Measurements from ENCODE around the gene ABTB2. TPM values are rescaled to one million over a fixed set of nuclear protein-coding genes. Genes with fewer than 3 reads are reported as not detected.
A peak's percentile ranks its signal among the peaks of the same experiment; 100 is the strongest.

ABTB2 gene
- total RNA-seq, 1 experiment from 2014 or later = 27.3 TPM

DNA sequence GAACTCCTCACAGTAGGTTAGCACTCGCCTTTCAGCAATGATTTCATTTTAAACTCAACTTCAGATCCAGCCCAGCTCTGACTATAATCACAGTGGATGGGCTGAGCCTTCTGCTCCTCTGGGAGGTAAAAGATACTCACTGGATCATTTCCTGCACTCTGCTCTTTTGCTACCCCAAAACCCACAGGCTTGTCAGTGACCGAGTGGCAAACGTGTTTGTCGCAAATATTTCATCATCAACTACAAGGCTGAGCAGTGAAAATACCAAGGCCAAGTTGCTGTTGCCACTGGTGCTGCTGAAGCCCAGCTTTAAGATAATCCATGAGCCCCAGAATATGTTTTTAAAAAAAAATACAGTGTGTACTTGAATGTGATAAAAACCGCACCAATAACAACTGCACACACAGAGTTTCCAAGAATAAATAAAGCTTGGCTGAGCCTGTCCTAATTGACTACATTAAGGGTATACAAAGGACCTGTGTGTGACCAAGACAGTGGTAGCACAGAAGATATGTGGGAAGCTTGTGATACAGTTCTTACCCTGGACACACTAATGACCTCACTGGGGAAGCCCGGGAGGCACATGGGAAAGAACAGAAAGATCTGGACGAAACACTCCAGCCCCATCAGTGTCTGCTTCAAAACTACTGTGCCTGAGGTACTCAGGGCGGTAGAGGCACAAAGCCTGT is 41.3 kb downstream of the ABTB2 start:
- DNase-seq (ENCODE audit: low spot score) = no peak

DNA sequence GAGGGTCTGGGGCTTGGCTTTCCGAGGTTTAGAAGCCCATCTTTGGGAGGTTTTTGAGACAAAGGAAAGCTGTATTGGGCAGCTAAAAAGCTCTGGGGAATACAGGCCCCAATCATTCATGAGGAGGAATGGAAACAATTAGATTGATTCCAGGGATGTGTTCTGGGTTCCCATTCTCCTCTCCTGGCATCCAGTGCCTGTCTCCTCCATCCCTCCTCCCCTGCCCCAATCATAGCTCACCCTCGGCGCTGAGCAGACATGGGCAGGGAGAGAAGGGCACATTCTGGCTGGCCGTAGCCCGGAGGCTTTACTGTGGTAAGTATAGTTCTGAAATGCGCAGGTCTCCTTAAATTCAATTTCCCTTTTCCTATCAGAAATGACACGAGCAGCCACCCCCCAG is 42.4 kb downstream of the ABTB2 start:
- no peak for DNase-seq (ENCODE audit: low spot score)

DNA sequence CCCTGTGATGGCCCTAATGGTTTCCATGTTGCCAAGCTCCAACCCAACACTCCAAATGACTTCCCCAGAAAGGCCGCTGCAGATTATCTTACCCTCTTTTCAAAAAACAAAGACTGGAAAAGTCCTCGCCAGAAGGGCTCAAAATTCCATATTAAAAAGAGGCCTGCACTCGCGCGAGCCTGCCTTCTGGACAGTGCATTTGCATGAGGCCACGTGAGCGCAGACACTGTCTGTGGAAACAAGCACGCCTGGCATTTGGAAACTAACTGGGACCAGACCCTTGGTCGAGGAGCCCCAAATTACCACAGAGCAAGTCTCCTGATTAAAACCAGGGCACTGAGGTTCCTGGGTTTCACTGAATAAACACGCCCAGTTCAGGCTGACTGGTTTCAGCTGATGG is 42.9 kb downstream of the ABTB2 start:
- no peak for DNase-seq (ENCODE audit: low spot score)

DNA sequence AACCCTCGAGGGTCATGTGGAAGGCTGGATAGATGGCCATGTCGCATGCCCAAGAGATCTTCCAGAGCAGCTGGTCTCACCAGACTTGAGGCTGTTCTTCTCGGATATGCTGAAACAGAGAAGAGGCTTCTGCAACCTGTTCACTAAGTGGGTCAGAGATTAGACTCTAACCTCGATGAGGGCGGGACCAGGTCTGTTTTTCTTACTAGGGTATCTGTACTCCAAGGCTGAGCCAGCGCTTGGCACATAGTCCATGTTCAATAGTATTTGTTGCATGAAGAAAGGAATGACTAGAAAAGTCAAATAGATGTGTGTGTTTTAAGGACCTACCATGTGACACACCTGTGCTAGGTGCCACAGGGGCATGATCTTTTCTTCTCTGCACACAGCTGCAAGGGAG is 43.6 kb downstream of the ABTB2 start:
- no peak for DNase-seq (ENCODE audit: low spot score)

DNA sequence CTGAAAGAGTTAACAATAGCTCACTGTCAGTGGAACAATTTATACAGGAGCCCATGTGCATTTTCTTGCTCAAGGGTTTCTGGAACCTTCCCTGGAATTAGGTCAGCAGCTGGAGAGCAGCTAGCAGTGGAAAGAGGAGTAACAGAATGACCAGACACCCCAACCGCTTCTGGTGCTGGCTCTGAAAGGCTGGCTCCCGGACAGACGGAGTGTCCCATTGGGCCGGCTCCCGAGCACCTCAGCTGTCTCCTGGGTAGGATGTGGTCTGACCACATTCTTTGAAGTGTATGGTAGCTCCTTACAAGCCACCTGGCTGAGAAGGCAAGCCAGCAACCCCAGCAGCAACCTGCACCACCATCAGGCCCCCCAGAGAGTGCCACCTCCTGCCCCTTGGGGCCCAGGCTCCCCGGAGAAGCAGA is 44.7 kb downstream of the ABTB2 start:
- no peak for DNase-seq (ENCODE audit: low spot score)

DNA sequence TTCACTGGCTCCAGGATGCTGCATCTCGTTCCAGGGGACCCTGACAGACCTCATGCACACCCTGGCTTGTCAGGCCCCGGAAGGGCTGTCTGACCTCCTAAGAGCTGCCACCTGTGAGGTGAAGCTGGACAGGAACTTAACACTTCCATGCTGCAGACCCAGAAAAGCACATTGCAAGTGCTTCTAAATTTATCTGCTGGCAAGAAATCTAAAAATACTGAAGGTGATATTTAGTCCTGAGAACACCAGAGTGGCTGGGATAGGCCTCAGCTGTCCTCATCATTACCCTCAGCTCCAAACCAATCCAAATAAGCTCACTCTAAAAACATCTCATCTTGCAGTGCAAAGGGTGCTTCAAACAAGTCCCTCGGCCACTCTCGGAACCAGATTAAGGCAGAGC is 46.7 kb downstream of the ABTB2 start:
- no peak for DNase-seq (ENCODE audit: low spot score)

DNA sequence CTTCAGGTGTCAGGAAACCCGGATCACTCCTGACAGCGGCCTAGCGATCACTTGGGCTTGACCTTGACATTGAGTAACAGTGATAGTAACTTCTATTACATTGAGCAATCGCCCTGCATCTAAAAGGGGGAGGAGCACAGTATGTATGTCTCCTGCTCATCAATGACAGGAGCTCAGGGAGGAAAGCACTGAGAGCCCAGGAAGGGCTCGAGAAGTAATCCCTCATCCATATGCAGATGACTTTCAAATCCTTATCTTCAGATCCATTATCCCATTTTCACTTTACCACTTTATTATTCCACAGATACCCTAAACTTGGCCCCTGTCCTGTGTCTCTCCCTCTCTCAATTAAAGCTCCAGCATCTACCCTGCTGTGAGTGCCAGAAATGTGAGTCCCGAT is 47.8 kb downstream of the ABTB2 start:
- no peak for DNase-seq (ENCODE audit: low spot score)

DNA sequence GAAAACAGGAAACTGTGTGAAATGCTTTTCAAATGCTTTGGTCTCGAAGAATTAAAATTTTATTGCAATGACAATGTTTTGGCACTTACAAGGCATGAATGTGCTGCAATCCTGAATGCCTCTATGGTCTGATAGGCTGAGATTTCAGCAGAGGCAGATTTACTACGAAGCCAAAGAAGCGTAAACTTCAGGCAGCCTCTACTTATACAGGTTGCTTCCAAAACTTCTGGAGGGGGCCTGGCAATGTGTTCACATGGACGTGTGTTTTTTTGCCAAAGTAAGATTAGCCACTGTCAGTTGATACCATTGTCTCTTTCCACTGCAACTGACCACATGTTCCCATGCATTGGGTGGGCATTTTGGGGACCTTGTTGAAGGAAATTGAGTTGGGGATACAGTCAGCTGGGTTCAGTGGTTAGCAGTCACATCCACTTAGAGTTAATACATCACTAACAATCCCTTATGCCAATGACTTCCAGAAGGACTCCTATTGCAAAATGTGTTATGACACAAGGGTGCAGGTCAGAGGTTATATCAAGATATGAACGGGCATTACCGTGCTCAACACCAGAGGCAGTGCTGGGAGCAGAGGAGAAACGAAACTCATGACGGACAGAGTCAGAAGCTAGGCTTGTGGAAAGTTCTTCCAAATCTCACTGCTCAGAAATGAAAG is 48.8 kb downstream of the ABTB2 start:
- DNase-seq (ENCODE audit: low spot score) = peak; percentile 52

DNA sequence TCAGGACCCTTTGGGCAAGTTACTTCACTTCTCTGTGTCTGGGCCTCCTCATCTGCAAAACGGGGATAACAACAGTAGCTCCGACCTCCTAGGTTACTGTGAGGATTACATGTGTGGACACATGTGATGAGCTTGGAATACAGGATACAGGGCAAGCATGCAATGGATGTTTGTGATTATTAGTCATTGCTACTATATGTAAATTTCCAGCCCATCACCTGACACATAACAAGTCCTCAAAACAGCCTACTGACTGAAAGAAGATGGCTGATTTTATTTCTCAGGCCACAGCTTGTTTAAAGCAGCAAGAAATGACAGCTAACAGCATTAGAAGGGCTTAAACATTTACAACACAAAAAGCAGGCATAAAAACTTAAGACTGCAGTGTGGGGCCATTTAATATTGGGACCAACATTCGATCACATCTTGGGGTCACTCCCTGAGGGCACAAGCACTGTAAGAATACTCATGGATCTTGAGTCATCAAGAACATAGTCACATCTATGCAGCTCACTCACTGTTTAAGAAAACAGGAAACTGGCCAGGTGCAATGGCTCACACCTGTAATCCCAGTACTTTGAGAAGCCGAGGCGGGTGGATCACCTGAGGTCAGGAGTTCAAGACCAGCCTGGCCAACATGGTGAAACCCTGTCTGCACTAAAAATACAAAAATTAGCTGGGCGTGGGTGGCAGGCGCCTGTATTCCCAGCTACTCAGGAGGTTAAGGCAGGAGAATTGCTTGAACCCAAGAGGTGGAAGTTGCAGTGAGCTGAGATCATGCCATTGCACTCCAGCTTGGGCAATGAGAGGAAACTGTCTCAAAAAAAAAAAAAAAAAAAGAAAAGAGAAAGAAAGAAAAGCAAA is 49.5 kb downstream of the ABTB2 start:
- no peak for DNase-seq (ENCODE audit: low spot score)

DNA sequence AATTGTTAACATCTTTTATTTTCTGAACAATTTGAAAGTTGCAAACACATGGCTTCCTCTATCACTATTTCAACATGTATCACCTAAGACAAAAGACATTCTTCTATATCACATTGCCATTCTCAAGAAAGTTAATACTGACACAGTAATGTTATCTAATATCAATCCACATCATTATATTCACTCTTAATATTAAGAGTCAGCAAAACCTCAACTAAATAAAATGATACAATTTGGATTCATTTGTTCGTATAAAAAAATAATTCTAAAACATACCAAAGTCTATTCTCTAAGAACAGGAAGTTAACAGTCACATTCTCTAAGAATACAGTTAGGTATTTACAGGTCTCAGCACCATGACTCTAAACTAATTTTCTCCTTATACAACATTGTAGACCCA is 52.0 kb downstream of the ABTB2 start:
- no peak for DNase-seq (ENCODE audit: low spot score)

DNA sequence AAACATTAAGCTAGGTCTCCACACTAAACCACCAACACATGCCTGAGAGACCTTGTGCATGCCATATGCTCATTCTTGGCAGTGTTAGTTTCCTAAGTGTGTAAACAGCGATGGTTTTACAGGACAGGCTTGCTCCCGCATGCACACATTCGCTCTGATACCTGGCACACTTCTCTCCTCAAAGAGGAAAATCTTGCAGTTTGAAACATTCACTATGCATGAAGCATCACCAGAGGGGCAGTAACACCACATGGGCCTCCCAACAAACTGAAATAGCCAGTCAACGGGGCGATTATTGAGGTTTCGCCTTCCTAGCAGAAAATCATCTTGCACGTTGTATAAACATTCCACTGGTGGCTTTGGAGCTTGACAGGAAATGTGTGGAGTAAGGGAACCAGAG is 52.6 kb downstream of the ABTB2 start:
- no peak for DNase-seq (ENCODE audit: low spot score)

DNA sequence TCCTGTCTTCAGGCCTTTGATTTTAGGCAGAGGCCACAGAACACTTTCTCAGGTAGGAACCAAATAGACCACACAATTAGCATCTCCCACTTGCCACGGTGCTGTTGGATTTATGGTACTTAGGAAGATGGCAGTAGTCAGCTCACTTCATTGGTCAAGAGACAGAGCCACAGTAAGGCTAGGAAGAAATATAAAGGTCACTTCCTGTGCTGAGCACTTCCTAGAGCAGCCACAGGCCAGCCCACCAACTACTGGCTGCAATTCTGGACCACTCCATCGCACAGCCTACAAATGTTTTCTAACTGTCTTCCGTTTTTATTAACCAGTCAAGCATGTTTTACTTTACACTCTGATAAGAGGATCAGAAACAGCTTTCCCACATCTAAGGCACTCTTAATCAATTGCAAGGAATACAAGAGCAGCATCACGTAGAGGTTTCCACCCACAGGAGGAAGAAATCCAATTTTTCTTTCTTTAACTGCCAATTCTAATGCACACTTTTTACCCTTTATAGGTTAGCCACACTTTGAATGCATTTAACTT is 54.7 kb downstream of the ABTB2 start:
- DNase-seq (ENCODE audit: low spot score) = no peak

DNA sequence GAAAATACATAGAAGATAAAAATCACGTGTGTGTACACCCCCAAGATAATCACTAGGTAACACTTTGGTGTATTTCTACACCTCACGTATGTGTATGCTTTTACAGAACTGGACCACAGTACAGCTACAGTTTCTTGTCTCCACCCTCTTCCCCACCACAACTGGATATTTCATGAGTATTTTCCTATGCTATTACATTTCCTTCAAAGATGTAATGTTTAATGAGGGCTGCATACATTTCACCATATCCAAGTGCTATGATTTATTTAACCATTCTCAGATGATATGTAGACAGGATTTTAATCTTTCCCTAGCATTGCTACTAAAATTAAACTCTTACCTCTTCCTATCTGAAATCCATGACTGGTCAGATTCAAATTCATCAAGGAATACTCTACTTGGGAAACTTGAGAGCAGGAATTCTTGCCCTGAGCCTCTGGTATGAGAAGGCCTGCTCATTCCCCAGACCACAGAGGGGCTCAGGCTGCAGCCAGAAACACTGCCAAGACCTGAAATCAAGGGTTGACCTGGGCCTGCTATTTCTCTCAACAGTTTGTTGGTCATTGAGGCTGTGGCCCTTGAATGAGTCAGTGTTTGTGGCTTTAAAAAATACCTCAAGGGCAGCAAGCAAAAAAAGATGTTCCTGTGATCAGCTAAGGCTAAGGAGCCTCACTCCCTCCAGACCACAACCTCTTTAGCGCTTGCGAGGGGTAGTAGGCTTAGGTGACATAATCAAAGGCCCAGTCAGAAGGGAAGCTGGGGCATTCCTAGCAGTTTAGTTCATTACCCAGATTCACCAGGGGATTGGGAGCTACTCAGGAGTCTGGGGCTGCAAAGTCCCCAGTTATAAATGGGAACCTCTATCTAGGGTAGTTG is 55.5 kb downstream of the ABTB2 start:
- no peak for DNase-seq (ENCODE audit: low spot score)

DNA sequence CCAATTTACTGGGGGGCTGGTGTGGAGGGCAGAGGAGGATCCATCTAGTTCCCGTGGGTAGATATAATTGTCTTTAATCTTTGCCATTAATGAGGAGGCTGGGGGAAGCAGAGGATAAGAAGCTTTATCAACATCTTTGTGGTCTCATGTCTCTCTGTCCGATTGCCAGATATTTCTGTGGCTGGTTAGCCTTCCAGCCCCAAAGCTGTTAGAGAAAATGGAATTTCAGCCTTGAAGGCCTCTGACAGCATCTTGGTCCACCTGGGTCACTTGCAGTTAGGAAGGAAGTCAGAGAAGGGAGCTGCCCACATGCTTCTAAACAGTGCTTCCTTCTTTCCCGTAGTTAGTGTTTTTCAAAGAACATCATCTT is 56.9 kb downstream of the ABTB2 start:
- no peak for DNase-seq (ENCODE audit: low spot score)

DNA sequence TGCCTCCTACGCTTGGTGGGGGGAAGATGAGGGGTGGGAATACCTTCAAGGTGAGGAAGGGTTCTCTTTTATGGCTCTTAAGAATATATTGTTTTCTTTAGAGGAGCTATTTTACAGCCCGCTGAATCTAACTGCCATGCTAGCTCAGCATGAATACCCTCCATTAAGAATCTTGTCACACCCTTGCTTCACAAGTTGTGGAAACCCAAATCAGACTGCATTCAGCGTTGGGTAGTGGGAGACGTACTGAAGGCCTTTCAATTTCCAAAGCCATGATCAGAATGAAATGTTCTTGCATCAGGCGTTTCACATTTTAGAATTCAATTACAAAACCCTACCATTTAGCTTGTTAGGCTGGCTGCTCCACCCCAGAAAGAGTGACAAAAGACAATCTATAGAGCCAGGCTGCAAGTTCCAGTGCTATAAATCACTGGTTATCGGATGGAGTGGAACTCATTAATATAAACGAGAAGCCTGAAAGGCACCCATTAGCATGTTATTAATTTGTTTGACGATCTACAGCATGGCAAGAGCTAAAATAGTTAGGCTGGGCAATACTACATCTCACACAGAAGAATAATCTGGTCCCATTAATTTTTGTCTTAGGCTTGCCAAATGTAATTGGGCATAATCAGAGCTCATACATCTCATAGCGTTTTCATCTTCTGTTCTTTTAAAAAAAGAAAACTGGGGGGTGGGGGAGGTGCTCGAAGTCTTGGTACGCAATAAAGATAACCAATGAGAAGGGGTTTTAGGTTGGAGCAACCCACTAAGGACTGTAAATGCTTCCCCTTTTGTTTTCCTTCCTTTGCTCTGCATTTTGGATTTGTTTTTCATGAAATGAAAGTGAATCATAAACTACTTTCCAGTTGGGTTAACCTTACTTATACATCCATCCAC is 57.5 kb downstream of the ABTB2 start:
- no peak for DNase-seq (ENCODE audit: low spot score)

DNA sequence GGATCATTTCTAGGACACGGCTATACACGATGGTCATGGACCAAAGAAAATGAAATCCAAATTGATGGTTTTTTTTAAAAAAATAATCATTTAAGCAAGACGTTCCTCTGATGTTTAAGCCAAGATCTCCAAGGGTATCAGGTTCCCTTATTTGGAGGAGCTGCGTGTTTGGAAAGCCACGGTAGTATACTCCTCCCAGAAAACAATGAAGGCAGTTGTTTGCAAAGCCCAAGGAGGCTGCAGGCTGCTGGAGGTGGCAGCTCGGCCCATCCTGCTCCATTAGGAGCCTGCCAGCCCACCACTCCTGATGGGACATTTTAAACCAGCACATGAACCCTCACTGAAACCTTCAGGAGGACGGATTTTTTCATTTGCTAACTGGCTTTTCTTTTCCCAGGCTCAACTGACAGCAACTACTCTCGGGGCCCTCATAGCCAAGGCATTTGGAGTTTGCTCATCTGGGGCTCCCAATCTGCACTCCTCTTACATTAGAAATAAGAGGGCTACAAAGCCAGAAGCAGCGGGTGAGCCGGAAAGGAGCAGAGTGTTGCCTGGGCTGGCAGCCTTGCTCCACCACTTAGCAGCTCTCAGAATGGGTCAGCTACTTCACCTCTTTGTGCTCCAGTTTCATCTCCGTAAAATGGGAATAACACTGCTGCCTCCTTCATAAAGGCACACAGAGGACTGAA is 58.4 kb downstream of the ABTB2 start:
- DNase-seq (ENCODE audit: low spot score) = no peak

DNA sequence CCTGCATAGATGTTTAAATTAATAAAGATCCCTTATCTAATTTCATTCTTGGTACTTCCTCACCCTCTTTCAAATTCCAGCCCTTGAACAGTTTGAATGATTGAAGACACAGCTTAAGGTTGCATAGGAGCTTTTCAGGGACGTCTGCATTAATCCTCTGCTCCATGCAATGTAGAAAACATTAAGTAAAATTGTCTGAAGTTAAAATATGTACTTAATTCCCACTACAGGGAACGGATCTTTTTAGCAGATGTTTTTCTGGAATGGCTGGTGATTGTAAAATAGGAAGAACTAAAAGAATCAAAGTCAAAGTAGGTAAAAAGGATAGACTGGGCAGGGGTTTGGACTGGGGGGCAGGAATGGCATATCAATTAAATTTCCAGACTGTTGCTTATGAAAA is 58.9 kb downstream of the ABTB2 start:
- DNase-seq (ENCODE audit: low spot score) = no peak

DNA sequence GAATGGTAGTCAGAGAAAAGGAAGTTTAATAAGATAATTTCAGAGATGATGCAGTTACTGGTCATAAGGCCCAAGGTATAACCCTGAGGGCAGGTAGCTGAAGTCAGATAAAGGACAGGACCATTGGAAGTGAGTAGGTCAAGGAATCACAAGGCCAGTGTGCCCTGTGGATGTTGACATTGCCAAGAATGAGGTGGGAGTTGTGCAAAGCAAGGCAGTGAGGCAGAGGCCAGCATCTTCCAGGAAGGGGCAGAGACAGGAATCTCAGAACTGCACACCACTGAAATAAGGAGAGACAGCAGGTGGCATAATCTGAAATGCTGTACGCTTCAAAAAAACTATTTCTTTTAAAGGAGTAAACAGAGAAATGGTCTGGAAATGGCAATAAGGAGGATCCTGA is 61.4 kb downstream of the ABTB2 start:
- DNase-seq (ENCODE audit: low spot score) = no peak

DNA sequence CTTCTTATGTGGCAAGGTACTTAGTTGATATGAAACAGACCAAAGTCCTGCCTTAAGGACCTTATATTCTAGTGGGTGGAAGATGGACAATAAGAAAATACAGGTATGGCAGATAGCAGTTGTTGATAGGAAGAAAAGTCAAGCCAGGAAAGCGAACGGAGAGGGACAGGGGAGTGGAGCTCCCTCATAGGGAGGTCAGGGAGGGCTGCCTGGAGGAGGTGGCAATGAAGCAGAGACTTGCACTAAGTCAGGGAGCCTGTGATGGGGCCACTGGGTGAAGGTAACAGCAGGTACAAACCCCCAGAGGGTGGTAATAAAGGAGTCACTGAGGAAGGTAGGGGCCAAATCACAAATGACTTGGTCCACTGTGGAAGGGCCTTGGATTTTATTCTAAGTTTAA is 65.3 kb downstream of the ABTB2 start:
- no peak for DNase-seq (ENCODE audit: low spot score)

DNA sequence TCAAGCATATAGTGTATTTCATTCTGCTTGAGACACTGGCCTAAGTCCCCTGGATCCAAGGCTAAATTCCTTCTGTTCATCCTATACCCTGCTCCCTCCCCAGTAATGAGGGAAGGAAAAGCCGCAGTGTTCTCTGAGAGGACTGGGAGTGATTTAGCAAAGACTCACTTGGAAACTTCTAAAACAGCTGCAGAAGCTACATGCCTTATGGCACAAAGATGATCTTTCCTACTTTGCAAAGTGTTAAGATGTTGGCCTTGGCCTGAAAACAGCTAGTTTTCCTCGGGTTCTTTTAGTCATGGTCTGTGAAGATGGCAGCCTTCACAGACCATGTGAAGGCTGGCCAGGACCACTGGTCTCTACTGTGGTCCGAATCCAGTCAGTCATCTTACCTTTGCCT is 65.7 kb downstream of the ABTB2 start:
- DNase-seq (ENCODE audit: low spot score) = no peak

Data from HT-29 (cell line).